Transverse colon (tissue), 4 donors: ENCODE measurements around the gene ACTG1.

Experiments used
- EP300 ChIP-seq: sonication (generic); formaldehyde crosslinking; IDR thresholded peaks from one replicate; pipeline ENCODE4 v1.6.1; 2017; ENCODE audit warnings: antibody characterized with exemption, low read depth
- POLR2A ChIP-seq: fragments of 450-650 bp; IDR thresholded peaks from one replicate; pipeline ENCODE4 v1.6.1; 2016; ENCODE audit warnings: antibody characterized with exemption, mild to moderate bottlenecking, moderate library complexity
- POLR2AphosphoS5 ChIP-seq, 3 donors: sonication (generic); formaldehyde crosslinking; IDR thresholded peaks; one replicate each; pipeline ENCODE4 v1.6.1; 2016; ENCODE audit warnings: antibody characterized with exemption in 3 of 3
- TF ChIP-seq, protein P1 (sequence below), 5 experiments: fragments of 200-600 bp in 3 of 5; fragments of 450-650 bp in 2 of 5; sonication (generic) in 3 of 5; IDR thresholded peaks; 1 replicate in 2 of 5; 2 replicates in 3 of 5; pipeline ENCODE4 v1.5.1; 2016 to 2017; ENCODE audit warnings: antibody characterized with exemption in 5 of 5, inconsistent platforms in 3 of 5, mild to moderate bottlenecking in 2 of 5, moderate library complexity in 1 of 5

DNA sequence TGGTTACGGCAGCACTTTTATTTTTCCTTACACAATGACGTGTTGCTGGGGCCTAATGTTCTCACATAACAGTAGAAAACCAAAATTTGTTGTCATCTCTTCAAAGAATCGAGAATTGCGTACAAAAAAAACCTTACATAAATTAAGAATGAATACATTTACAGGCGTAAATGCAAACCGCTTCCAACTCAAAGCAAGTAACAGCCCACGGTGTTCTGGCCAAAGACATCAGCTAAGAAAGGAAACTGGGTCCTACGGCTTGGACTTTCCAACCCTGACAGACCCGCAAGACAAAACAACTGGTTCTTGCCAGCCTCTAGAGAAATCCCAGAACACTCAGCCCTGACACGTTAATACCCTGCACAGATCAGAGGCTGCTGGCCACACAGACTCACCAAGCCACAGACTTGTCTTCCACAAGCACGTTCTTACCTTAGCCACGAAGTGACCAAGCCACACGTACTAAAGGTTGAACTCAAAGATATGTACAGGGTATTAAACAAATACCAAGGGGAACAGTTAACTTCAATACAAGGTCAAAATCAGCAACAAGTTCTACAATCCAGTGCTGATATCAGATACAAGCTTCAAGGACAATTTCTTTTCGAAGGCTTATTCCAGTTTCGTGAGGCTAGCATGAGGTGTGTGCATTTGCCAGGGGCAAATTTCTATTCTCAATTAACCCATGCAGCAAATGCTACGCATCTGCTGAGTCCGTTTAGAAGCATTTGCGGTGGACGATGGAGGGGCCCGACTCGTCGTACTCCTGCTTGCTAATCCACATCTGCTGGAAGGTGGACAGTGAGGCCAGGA is 2.4 kb downstream of the ACTG1 start:
- TF ChIP-seq, protein P1, sequence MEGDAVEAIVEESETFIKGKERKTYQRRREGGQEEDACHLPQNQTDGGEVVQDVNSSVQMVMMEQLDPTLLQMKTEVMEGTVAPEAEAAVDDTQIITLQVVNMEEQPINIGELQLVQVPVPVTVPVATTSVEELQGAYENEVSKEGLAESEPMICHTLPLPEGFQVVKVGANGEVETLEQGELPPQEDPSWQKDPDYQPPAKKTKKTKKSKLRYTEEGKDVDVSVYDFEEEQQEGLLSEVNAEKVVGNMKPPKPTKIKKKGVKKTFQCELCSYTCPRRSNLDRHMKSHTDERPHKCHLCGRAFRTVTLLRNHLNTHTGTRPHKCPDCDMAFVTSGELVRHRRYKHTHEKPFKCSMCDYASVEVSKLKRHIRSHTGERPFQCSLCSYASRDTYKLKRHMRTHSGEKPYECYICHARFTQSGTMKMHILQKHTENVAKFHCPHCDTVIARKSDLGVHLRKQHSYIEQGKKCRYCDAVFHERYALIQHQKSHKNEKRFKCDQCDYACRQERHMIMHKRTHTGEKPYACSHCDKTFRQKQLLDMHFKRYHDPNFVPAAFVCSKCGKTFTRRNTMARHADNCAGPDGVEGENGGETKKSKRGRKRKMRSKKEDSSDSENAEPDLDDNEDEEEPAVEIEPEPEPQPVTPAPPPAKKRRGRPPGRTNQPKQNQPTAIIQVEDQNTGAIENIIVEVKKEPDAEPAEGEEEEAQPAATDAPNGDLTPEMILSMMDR (IDR thresholded peaks at IDR 0.05), result no peak
- TF ChIP-seq POLR2A (no peak), POLR2AphosphoS5 (IDR thresholded peaks at IDR 0.05) (peak in 1 of 3 donors; percentile 64), EP300 (no peak)
